K562 (cell line): ENCODE data around the gene DPP4. TPM values are rescaled to one million over a fixed set of nuclear protein-coding genes. Genes with fewer than 3 reads are reported as not detected.

Experiments
- ATAC-seq: fragments of 200-7000 bp; cut with Tn5 transposase; 3 replicates; pipeline ENCODE4 v1.9.1; 2020; ENCODE audit warnings: moderate library complexity
- BruUV-seq: library from RNA; stranded (reverse); fragments of 400-500 nt; replicated peaks from 2 replicates; lab custom pipeline; 2021; lab: Mats Ljungman, UMichigan
- CTCF ChIA-PET: fragments of 300-600 bp; formaldehyde crosslinking; extraction: SDS; loops from one replicate; lab custom pipeline; 2021; ENCODE audit warnings: low intra/inter-chr PET ratio; lab: Yijun Ruan, JAX
- POLR2A ChIA-PET: fragments of 300-600, 350-650 bp; sonication (Branson Sonifier 250); formaldehyde crosslinking; extraction: SDS; loops from one replicate; lab custom pipeline; 2021; ENCODE audit warnings: antibody characterized with exemption, inconsistent platforms; lab: Yijun Ruan, JAX
- DNase-seq, 4 experiments: peaks; one replicate each; pipeline versions ENCODE4 v3.0.0 to v3.0.0-alpha.2; 2011 to 2018; ENCODE audit warnings: low spot score in 3 of 4, mixed read lengths in 3 of 4; ENCODE audit errors: extremely low read depth in 1 of 4
- FAIRE-seq: peaks from 2 replicates; lab custom pipeline; 2011; peaks lifted over from hg19 to GRCh38; lab: Jason Lieb, UNC
- H2AFZ ChIP-seq: 2 replicates; pipeline ENCODE4 v1.6.0; 2011; ENCODE audit warnings: low read depth, low read length, control low read depth, inconsistent platforms
- H3K27ac ChIP-seq: fragments of 200-600 bp; 3 replicates; pipeline ENCODE4 v1.8.0; 2011; ENCODE audit warnings: low read depth, mild to moderate bottlenecking, control low read depth, inconsistent platforms, low read length, moderate library complexity, mixed read lengths; ENCODE audit errors: extremely low read depth
- H3K27me3 ChIP-seq, 2 experiments: fragments of 300-600 bp in 1 of 2; 2 replicates in 1 of 2; 3 replicates in 1 of 2; pipeline versions ENCODE4 v1.6.0 to v1.8.0; 2011; ENCODE audit warnings: inconsistent platforms in 2 of 2, low read length in 2 of 2, mild to moderate bottlenecking in 1 of 2, mixed read lengths in 1 of 2, moderate library complexity in 1 of 2; ENCODE audit not compliant: control insufficient read depth in 2 of 2, insufficient read depth in 2 of 2
- H3K36me3 ChIP-seq: fragments of 300-600 bp; 3 replicates; pipeline ENCODE4 v1.8.0; 2011; ENCODE audit warnings: mild to moderate bottlenecking, low read length, inconsistent platforms; ENCODE audit not compliant: control insufficient read depth, insufficient read depth
- H3K4me1 ChIP-seq, 2 experiments: fragments of 200-600 bp in 1 of 2; replicated peaks in 1 of 2; 2 replicates in 1 of 2; 3 replicates in 1 of 2; pipeline versions ENCODE4 v1.5.1 to v1.8.0; 2011; ENCODE audit warnings: inconsistent platforms in 2 of 2, low read length in 2 of 2, mild to moderate bottlenecking in 1 of 2, mixed read lengths in 1 of 2, moderate library complexity in 1 of 2; ENCODE audit not compliant: control insufficient read depth in 2 of 2, insufficient read depth in 2 of 2
- H3K4me2 ChIP-seq: 2 replicates; pipeline ENCODE4 v1.6.1; 2011; ENCODE audit warnings: low read length, control low read depth, inconsistent platforms, mixed read lengths; ENCODE audit not compliant: insufficient read depth
- H3K4me3 ChIP-seq: fragments of 200-600 bp; sonication (generic), shearing (Covaris generic); 2 replicates; pipeline ENCODE4 v1.5.1; 2016; ENCODE audit warnings: control low read depth, inconsistent platforms
- H3K79me2 ChIP-seq: fragments of 200-600 bp; 3 replicates; pipeline ENCODE4 v1.8.0; 2011; ENCODE audit warnings: low read length, inconsistent platforms; ENCODE audit not compliant: control insufficient read depth, insufficient read depth
- H3K9ac ChIP-seq, 2 experiments: 2 replicates each; pipeline versions ENCODE4 v1.6.0 to v1.6.1; 2011; ENCODE audit warnings: low read depth in 2 of 2, low read length in 2 of 2, control low read depth in 1 of 2, inconsistent platforms in 1 of 2, mild to moderate bottlenecking in 1 of 2, mixed read lengths in 1 of 2; ENCODE audit not compliant: insufficient read depth in 1 of 2
- H3K9me1 ChIP-seq: one replicate; pipeline ENCODE4 v1.6.0; 2011; ENCODE audit warnings: inconsistent platforms, mild to moderate bottlenecking, low read length, moderate library complexity; ENCODE audit not compliant: control insufficient read depth, insufficient read depth
- H3K9me3 ChIP-seq: replicated peaks from 2 replicates; pipeline ENCODE4 v1.5.1; 2011; ENCODE audit warnings: low read depth, low read length, inconsistent platforms; ENCODE audit not compliant: control insufficient read depth, insufficient read depth
- H4K20me1 ChIP-seq: replicated peaks from 2 replicates; pipeline ENCODE4 v1.6.1; 2011; ENCODE audit warnings: low read length, inconsistent platforms, mixed read lengths; ENCODE audit not compliant: control insufficient read depth, insufficient read depth
- BMI1 ChIP-seq: fragments of 150-350 bp; IDR thresholded peaks from 2 replicates; pipeline ENCODE4 v1.6.1; 2014; ENCODE audit warnings: low read length
- GATAD2A ChIP-seq: fragments of 450-650 bp; IDR thresholded peaks from 2 replicates; pipeline ENCODE4 v1.6.1; 2017
- IRF2 ChIP-seq: sonication (generic); formaldehyde crosslinking; IDR thresholded peaks from 2 replicates; pipeline ENCODE4 v1.8.1; 2022; ENCODE audit warnings: mild to moderate bottlenecking, missing genetic modification reagents
- NFIX ChIP-seq: fragments of 250-450 bp; sonication (Bioruptor Pico); IDR thresholded peaks from 2 replicates; pipeline ENCODE4 v1.4.0; 2020; ENCODE audit warnings: low read depth, mild to moderate bottlenecking, moderate library complexity
- PCBP2 ChIP-seq: fragments of 200-400 bp; formaldehyde crosslinking; IDR thresholded peaks from 2 replicates; pipeline ENCODE4 v1.6.1; 2018; ENCODE audit warnings: low read length, low read depth, mild to moderate bottlenecking, moderate library complexity; ENCODE audit not compliant: poor library complexity, severe bottlenecking
- PHB2 ChIP-seq: fragments of 450-650 bp; IDR thresholded peaks from 2 replicates; pipeline ENCODE4 v1.6.1; 2017; ENCODE audit warnings: low read depth
- RUNX1 ChIP-seq: sonication (generic); IDR thresholded peaks from 2 replicates; pipeline ENCODE4 v1.6.1; 2016; ENCODE audit warnings: antibody characterized with exemption, low read depth
- SIN3A ChIP-seq, 2 experiments: fragments of 150-350 bp in 1 of 2; IDR thresholded peaks; 2 replicates each; pipeline ENCODE4 v1.6.1; 2011 to 2016; ENCODE audit warnings: borderline replicate concordance in 2 of 2, low read depth in 2 of 2, low read length in 2 of 2, mild to moderate bottlenecking in 2 of 2, moderate library complexity in 2 of 2; ENCODE audit not compliant: control insufficient read depth in 1 of 2
- SMARCA5 ChIP-seq: fragments of 450-650 bp; IDR thresholded peaks from 2 replicates; pipeline ENCODE4 v1.6.1; 2016
- SMC3 ChIP-seq: conservative IDR thresholded peaks from 2 replicates; pipeline ENCODE4 v1.6.1; 2011; ENCODE audit warnings: low read depth, low read length, improper control_type of control experiment; ENCODE audit not compliant: insufficient read depth
- SRF ChIP-seq, 2 experiments: fragments of 250-450, 450-650 bp in 1 of 2; sonication (Bioruptor Pico) in 1 of 2; sonication (generic) in 1 of 2; formaldehyde crosslinking; IDR thresholded peaks; 2 replicates each; pipeline versions ENCODE4 v1.5.0 to v1.5.1; 2020 to 2022; ENCODE audit warnings: mild to moderate bottlenecking in 1 of 2, missing genetic modification reagents in 1 of 2
- TBP ChIP-seq: optimal IDR thresholded peaks from 2 replicates; pipeline ENCODE3; 2011; ENCODE audit warnings: low read depth, low read length, improper control_type of control experiment
- TGIF2 ChIP-seq: sonication (generic); formaldehyde crosslinking; IDR thresholded peaks from 2 replicates; pipeline ENCODE4 v1.8.1; 2022; ENCODE audit warnings: mild to moderate bottlenecking, missing genetic modification reagents, moderate library complexity
- U2AF2 ChIP-seq: fragments of 200-400 bp; formaldehyde crosslinking; optimal IDR thresholded peaks from 2 replicates; pipeline ENCODE3; 2017; ENCODE audit warnings: low read depth, mild to moderate bottlenecking, low read length
- ZNF717 ChIP-seq: fragments of 250-450 bp; sonication (Bioruptor Pico); IDR thresholded peaks from 2 replicates; pipeline ENCODE4 v1.5.0; 2021
- in situ Hi-C: fragments of 300-500 bp; cut with MboI; formaldehyde crosslinking; loops from 4 replicates; pipeline ENCODE4 v1.15.0; 2018; ENCODE audit warnings: inconsistent platforms, mixed read lengths
- intact Hi-C: fragments of 100-400 bp; cut with micrococcal nuclease; formaldehyde crosslinking; loops from 2 replicates; pipeline ENCODE4 v1.14.2; 2022
- polyA plus RNA-seq, 8 experiments: library from polyadenylated mRNA; depleted of rRNA in 4 of 8; stranded (reverse) in 5 of 8; unstranded in 3 of 8; fragments of >200 nt; fragmentation: Nextera tagmentation in 2 of 8; fragmentation: Illumina TruSeq in 1 of 8; extraction: Ambion mirVana in 2 of 8; extraction: Trizol in 1 of 8; gene quantifications; 2 replicates each; pipeline versions ENCODE4 v1.2.1 to v1.2.3, GENCODE V29; 2011 to 2014; ENCODE audit warnings: inconsistent platforms in 1 of 8, missing spikeins in 1 of 8
- total RNA-seq, 7 experiments: library from RNA; depleted of rRNA in 6 of 7; stranded (reverse); fragments of >200 nt in 6 of 7; fragmentation: Illumina TruSeq in 2 of 7; extraction: Trizol in 2 of 7; gene quantifications; 2 replicates each; pipeline versions ENCODE4 v1.2.1 to v1.2.3, GENCODE V29; 2011 to 2021; ENCODE audit warnings: low replicate concordance in 1 of 7
- TF ChIP-seq, protein P1 (sequence below): fragments of 450-650 bp; conservative IDR thresholded peaks from 2 replicates; pipeline ENCODE4 v1.6.1; 2016; ENCODE audit warnings: missing genetic modification characterization, low read depth, mild to moderate bottlenecking, missing compliant biosample characterization, moderate library complexity
- TF ChIP-seq, protein P2 (sequence below): sonication (generic); formaldehyde crosslinking; IDR thresholded peaks from 2 replicates; pipeline ENCODE4 v1.9.0; 2022; ENCODE audit warnings: mild to moderate bottlenecking, missing genetic modification reagents

Gene DPP4
- total and polyA plus RNA-seq, 9 of the 15 experiments (the other 6 are each of a cell fraction or from before 2014, with no cell fraction given), result 0.11 TPM; not detected in 8

DNA sequence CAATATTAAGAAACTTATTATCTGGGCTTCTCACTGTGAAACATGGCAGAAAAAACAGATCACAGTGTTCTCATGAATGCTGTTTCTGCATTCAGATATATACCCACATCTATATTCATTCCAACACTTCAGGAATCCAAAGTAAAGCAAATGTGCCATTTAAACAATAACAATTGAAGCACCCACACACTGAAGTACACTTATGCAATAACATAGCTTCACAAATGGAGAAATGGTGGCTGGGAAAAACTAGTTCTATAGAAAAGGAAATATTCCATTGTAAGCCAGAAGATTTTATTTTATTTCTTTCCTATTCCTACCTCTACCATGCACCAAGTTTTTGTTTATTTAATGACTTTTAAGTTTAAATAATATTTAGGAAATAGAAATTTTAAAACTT, 111.9 kb downstream of the DPP4 start:
- H3K9me1 ChIP-seq, result no peaks in the 10 kb centered on the region
- TF ChIP-seq, protein P1, sequence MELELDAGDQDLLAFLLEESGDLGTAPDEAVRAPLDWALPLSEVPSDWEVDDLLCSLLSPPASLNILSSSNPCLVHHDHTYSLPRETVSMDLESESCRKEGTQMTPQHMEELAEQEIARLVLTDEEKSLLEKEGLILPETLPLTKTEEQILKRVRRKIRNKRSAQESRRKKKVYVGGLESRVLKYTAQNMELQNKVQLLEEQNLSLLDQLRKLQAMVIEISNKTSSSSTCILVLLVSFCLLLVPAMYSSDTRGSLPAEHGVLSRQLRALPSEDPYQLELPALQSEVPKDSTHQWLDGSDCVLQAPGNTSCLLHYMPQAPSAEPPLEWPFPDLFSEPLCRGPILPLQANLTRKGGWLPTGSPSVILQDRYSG (tag), result no peak
- TF ChIP-seq GATAD2A (no peak), BMI1 (no peak), TBP (no peak), SRF (CRISPR knock-in tag; IDR thresholded peaks at IDR 0.05) (no peak), RUNX1 (no peak), PCBP2 (no peak), IRF2 (CRISPR knock-in tag) (no peak), SMC3 (no peak), ZNF717 (no peak), TGIF2 (CRISPR knock-in tag) (no peak), SMARCA5 (no peak), U2AF2 (no peak), PHB2 (no peak), SIN3A (IDR thresholded peaks at IDR 0.05; ENCODE audit: borderline replicate concordance in 2 of 2, control insufficient read depth in 1 of 2, low read depth in 2 of 2, low read length in 2 of 2) (no peak), NFIX (CRISPR knock-in tag) (no peak)
- TF ChIP-seq, protein P2, sequence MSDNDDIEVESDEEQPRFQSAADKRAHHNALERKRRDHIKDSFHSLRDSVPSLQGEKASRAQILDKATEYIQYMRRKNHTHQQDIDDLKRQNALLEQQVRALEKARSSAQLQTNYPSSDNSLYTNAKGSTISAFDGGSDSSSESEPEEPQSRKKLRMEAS, result no peak
- ChIA-PET CTCF (no interaction called here), POLR2A (no interaction called here)
- in situ Hi-C loops (no loop called here), intact Hi-C loops (no loop called here)
- ATAC-seq (no peak), FAIRE-seq (no peak), DNase-seq (no peak)
- no peaks in the 10 kb centered on the region for H3K79me2 ChIP-seq
- BruUV-seq, result no TSS peak
- H3K27ac ChIP-seq, result no peak overlapping the region
- H3K4me1 ChIP-seq, result no peaks in the 10 kb centered on the region
- no peaks in the 10 kb centered on the region for H3K9me3 ChIP-seq
- H3K9ac ChIP-seq, result no peak overlapping the region
- no peaks in the 10 kb centered on the region for H4K20me1 ChIP-seq
- H3K36me3 ChIP-seq, result no peaks in the 10 kb centered on the region
- H2AFZ ChIP-seq, result no peak overlapping the region
- no peak overlapping the region for H3K4me2 ChIP-seq
- H3K4me3 ChIP-seq, result no peak overlapping the region
- H3K27me3 ChIP-seq, result no peaks in the 10 kb centered on the region
